ENCODE results near the gene WDHD1.
"Not testable (repeated sequence)": the region's sequence is repeated elsewhere in the genome, so short reads cannot be mapped to it uniquely, and the experiment has no call there.

DNA sequence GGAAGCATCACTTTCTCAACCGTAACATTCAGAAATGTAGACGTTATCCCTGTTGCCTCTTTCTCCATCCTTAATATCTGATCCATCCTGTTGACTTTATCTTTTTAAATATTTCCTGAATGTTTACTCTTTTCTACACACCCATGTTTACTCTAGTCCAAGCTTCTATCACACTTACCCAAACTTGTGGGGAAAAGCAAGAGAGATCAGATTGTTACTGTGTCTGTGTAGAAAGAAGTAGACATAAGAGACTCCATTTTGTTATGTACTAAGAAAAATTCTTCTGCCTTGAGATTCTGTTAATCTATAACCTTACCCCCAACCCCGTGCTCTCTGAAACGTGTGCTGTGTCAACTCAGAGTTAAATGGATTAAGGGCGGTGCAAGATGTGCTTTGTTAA is 2.5 kb downstream of the WDHD1 start:
- not testable (repeated sequence) for TF ChIP-seq CTCF (conservative IDR thresholded peaks at IDR 0.05; ENCODE audit: low read depth, low read length); EZH2 (IDR thresholded peaks at IDR 0.05; ENCODE audit: low read length, unreplicated experiment); EZH2phosphoT487 (IDR thresholded peaks at IDR 0.05; ENCODE audit: borderline replicate concordance, low read length)

All from PC-3 (cell line).